Tracheal epithelial cell (primary cell): ENCODE results near the gene ZNF805. TPM values are rescaled to one million over a fixed set of nuclear protein-coding genes. Genes with fewer than 3 reads are reported as not detected.

ENCODE experiments used
- total RNA-seq: library from RNA; depleted of rRNA; stranded (reverse); fragments of >200 nt; gene quantifications from 2 replicates; pipeline ENCODE4 v1.2.1, GENCODE V29; 2014

The ZNF805 gene
- total RNA-seq = 26.4 and 30.8 TPM in 2 replicates

GRCh38 chr19:57240311-57241090 lies at the start of gene ZNF805:
Gene ZNF805 (plus strand): TSS chr19:57240632. CDS start chr19:57240892, 260 bp downstream.

GRCh38 chr19:57191141-57192076 lies 49.0 kb upstream of the ZNF805 start, which contains the start of gene ZNF264:
Gene ZNF264 (plus strand): TSS chr19:57191500. CDS start chr19:57191914, 414 bp downstream.

GRCh38 chr19:57280165-57280961 lies 39.9 kb downstream of the ZNF805 start, which contains the start of gene ZNF460:
Gene ZNF460 (plus strand): TSS chr19:57280485. CDS start chr19:57280807, 322 bp downstream.

Other genes starting within 250 kb of the ZNF805 start
- gene USP29, start 120.6 kb upstream of the ZNF805 start, total RNA-seq = not detected in 2 replicates
- gene ZIM3, start 95.4 kb upstream of the ZNF805 start, total RNA-seq = not detected in 2 replicates
- not detected in 2 replicates for gene DUXA, start 73.1 kb upstream of the ZNF805 start, total RNA-seq
- gene ZNF264, start 49.1 kb upstream of the ZNF805 start, total RNA-seq = 46.5 and 70.4 TPM in 2 replicates
- gene AURKC, start 9.6 kb upstream of the ZNF805 start, total RNA-seq = 0.48 and 0.85 TPM in 2 replicates
- gene ZNF460, start 39.9 kb downstream of the ZNF805 start, total RNA-seq = 97.6 and 134 TPM in 2 replicates
- gene ZNF543, start 79.8 kb downstream of the ZNF805 start, total RNA-seq = 10.4 and 11.3 TPM in 2 replicates
- 8.9 and 10.9 TPM in 2 replicates for gene ZNF304, start 110.6 kb downstream of the ZNF805 start, total RNA-seq
- gene TRAPPC2B, start 122.9 kb downstream of the ZNF805 start, total RNA-seq = 13.0 and 18.3 TPM in 2 replicates
- 1.3 and 3.1 TPM in 2 replicates for gene ZNF547, start 122.9 kb downstream of the ZNF805 start, total RNA-seq
- 16.9 and 26.2 TPM in 2 replicates for gene ZNF548, start 149.2 kb downstream of the ZNF805 start, total RNA-seq
- gene ZNF17, start 170.5 kb downstream of the ZNF805 start, total RNA-seq = 6.8 and 8.0 TPM in 2 replicates
- gene ZNF749, start 194.7 kb downstream of the ZNF805 start, total RNA-seq = 15.3 and 20.0 TPM in 2 replicates
- gene VN1R1, start 216.5 kb downstream of the ZNF805 start, total RNA-seq = 0.21 and 0.24 TPM in 2 replicates
- gene ZNF772, start 236.9 kb downstream of the ZNF805 start, total RNA-seq = 13.7 and 14.1 TPM in 2 replicates
- 12.3 and 20.5 TPM in 2 replicates for gene ZNF419, start 247.1 kb downstream of the ZNF805 start, total RNA-seq